Mucosa of rectum (tissue), 2 donors: ENCODE data around the gene HOXA10.

Source experiments
- H3K27ac ChIP-seq, 2 donors: one replicate each; pipeline ENCODE4 v1.7.0; 2013; ENCODE audit warnings: inconsistent platforms in 2 of 2, low read depth in 2 of 2, low read length in 2 of 2
- H3K27me3 ChIP-seq, 2 donors: one replicate each; pipeline ENCODE4 v1.7.0; 2013; ENCODE audit warnings: low read length in 2 of 2; ENCODE audit not compliant: control insufficient read depth in 2 of 2, insufficient read depth in 2 of 2
- H3K36me3 ChIP-seq, 2 donors: one replicate each; pipeline ENCODE4 v1.7.0; 2013; ENCODE audit warnings: low read length in 2 of 2; ENCODE audit not compliant: control insufficient read depth in 2 of 2, insufficient read depth in 2 of 2
- H3K4me1 ChIP-seq, 2 donors: one replicate each; pipeline ENCODE4 v1.7.0; 2013; ENCODE audit warnings: low read length in 2 of 2, mild to moderate bottlenecking in 1 of 2; ENCODE audit not compliant: control insufficient read depth in 2 of 2, insufficient read depth in 2 of 2
- H3K4me3 ChIP-seq, 2 donors: one replicate each; pipeline ENCODE4 v1.7.0; 2013; ENCODE audit warnings: low read length in 2 of 2
- H3K9ac ChIP-seq, 2 donors: one replicate each; pipeline ENCODE4 v1.7.0; 2013; ENCODE audit warnings: low read length in 2 of 2, low read depth in 1 of 2, mild to moderate bottlenecking in 1 of 2
- H3K9me3 ChIP-seq, 2 donors: one replicate each; pipeline ENCODE4 v1.7.0; 2013; ENCODE audit warnings: low read length in 2 of 2; ENCODE audit not compliant: control insufficient read depth in 2 of 2
- donor health status: healthy.
- donor health status: Normal muscosa, but diverticular disease.

The HOXA10 gene

DNA sequence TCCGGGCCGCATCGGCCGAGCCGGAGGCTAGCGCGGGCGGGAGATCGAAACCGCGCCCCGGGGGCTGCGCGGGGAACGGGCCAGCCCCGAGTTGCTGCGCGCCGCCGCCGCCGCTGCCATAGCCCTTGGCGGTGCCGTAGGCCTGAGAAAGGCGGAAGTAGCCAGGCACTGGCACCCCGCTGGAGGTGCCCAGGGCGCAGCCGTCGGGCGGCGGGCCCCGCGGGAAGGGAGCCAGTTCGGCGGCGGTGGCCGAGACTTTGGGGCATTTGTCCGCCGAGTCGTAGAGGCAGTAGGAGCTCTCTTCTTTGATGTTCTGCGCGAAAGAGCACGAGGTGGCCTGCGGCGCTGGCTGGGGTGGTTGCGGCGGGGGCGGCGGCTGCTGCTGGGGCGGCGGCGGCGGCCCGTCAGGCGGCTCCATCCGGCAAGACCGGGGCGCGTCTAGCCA, 587 bp downstream of the HOXA10 start:
- Histone ChIP-seq H3K27me3 (peaks cover 0 to 13% of the 10 kb centered on the region in 2 donors), H3K4me1 (peaks cover 29 to 45% of the 10 kb centered on the region in 2 donors)

DNA sequence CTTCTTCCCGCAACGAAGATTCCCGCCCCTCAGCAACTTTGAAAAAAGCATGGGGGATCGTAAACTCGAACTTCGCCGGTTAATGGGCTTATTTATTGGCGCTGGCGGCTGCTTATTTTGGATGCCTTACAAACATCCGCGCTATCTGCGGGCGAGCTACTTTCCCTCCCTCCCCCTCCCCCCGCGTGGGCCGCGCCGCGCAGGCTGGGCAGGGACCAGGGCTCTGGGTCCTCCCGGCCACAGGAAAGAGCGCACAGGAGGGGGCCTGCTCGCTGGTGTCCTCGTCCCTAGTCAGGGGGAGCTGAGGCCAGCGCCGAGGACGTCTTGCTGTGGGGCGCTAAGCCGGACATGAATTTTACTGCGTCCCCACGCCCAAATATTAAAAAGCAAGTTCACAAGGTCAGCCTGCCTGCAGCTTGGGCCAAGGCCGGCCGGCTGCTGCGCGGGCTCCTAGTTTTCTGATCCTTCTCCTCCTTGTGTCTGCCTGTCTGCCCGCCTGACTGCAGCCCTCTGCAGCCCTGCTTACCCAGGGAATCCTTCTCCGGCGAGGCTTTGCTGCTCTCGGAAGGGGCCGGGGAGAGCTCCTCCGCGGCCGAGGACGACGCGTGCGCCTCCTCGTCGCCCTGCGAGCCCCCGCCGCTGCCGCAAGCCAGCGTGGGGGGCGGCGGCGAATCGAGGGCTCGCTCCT, 1.2 kb downstream of the HOXA10 start:
- H3K9me3 ChIP-seq: no peaks in the 10 kb centered on the region
- H3K4me1 ChIP-seq: peaks cover 29 to 46% of the 10 kb centered on the region in 2 donors
- H3K27ac ChIP-seq: peak overlapping the region; percentile 96
- H3K36me3 ChIP-seq: no peaks in the 10 kb centered on the region
- H3K4me3 ChIP-seq: peak overlapping the region; percentile 64 to 79
- peak overlapping the region; percentile 73 to 96 for H3K9ac ChIP-seq
- H3K27me3 ChIP-seq: peaks cover 0 to 13% of the 10 kb centered on the region in 2 donors

More for the DNA sequence above, 587 bp downstream of the HOXA10 start:
- no peaks in the 10 kb centered on the region for H3K36me3 ChIP-seq
- H3K4me3 ChIP-seq: peak overlapping the region; percentile 64 to 79
- peak overlapping the region; percentile 96 for H3K27ac ChIP-seq
- no peaks in the 10 kb centered on the region for H3K9me3 ChIP-seq
- peak overlapping the region; percentile 73 to 96 for H3K9ac ChIP-seq

DNA sequence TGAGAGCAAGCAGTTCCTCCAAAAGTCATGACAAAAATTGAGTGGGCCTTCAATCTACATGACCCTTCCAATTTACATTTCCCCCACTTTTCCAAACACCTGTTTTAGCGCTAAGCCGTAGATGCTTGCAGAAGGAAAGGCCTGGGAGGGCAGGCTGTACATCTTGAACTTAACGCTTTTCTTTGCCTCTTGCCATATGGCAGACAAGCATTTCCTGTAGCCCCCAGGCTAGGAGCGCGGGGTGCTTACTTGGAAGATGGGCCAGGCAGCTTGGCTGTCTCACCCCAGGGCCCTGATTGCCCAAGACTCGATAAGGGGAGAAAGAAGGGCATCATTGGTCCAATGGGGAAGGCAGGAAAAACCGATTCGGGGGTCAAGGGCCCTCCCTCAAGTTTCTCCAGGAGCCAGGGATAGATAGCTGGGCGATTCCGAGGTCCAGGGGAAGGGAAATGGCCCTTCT, 1.8 kb downstream of the HOXA10 start:
- H3K9me3 ChIP-seq: no peaks in the 10 kb centered on the region
- H3K4me1 ChIP-seq: peaks cover 29 to 47% of the 10 kb centered on the region in 2 donors
- peak overlapping the region; percentile 73 to 96 for H3K9ac ChIP-seq
- peaks cover 0 to 13% of the 10 kb centered on the region in 2 donors for H3K27me3 ChIP-seq
- peak overlapping the region; percentile 96 for H3K27ac ChIP-seq
- peak overlapping the region; percentile 64 to 79 for H3K4me3 ChIP-seq
- H3K36me3 ChIP-seq: no peaks in the 10 kb centered on the region

DNA sequence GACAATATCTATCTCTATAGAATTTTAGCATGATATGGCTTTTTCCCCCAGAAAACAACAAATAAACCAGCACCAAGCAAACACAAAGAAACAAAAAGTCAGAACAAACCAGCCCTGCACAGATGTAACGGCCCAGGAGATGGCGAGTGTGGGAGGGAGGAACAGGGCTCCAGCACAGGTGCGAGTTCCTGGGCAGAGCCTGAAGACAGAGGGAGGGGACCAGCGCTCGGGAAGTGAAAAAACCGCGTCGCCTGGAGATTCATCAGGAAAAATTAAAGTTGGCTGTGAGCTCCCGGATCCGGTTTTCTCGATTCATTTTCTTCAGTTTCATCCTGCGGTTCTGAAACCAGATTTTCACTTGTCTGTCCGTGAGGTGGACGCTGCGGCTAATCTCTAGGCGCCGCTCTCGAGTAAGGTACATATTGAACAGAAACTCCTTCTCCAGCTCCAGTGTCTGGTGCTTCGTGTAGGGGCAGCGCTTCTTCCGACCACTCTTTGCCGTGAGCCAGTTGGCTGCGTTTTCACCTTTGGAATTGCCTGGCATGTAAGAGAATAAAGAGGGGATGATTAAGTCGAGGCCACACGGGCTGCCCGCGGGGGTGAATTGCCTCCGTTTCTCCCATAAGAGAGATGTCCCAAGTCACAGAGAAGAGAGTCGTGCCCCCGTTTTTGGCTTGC, 2.3 kb downstream of the HOXA10 start:
- H3K36me3 ChIP-seq: no peaks in the 10 kb centered on the region
- no peaks in the 10 kb centered on the region for H3K9me3 ChIP-seq
- peak overlapping the region; percentile 96 for H3K27ac ChIP-seq
- peak overlapping the region; percentile 64 to 79 for H3K4me3 ChIP-seq
- peak overlapping the region; percentile 73 to 96 for H3K9ac ChIP-seq
- peaks cover 29 to 43% of the 10 kb centered on the region in 2 donors for H3K4me1 ChIP-seq
- H3K27me3 ChIP-seq: peaks cover 0 to 13% of the 10 kb centered on the region in 2 donors

DNA sequence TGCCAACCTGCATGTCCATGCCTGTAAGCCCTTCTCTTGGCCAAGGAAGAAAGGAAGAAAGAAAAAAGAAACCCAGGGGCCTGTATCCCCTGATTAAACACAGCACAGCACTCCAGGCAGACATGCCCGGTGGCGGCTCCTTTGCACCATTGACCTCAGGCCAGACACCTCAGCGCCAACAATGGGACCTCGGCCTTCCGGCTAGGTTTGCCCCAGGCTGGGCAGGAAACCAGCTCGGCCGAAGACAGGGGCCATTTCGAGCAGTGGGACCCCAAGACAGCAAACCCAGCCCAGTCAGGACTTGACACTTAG, 2.8 kb downstream of the HOXA10 start:
- peak overlapping the region; percentile 73 to 96 for H3K9ac ChIP-seq
- H3K4me3 ChIP-seq: peak overlapping the region; percentile 64 to 79
- peaks cover 0 to 13% of the 10 kb centered on the region in 2 donors for H3K27me3 ChIP-seq
- peaks cover 24 to 41% of the 10 kb centered on the region in 2 donors for H3K4me1 ChIP-seq
- H3K27ac ChIP-seq: peak overlapping the region; percentile 96
- no peaks in the 10 kb centered on the region for H3K9me3 ChIP-seq
- H3K36me3 ChIP-seq: no peaks in the 10 kb centered on the region

DNA sequence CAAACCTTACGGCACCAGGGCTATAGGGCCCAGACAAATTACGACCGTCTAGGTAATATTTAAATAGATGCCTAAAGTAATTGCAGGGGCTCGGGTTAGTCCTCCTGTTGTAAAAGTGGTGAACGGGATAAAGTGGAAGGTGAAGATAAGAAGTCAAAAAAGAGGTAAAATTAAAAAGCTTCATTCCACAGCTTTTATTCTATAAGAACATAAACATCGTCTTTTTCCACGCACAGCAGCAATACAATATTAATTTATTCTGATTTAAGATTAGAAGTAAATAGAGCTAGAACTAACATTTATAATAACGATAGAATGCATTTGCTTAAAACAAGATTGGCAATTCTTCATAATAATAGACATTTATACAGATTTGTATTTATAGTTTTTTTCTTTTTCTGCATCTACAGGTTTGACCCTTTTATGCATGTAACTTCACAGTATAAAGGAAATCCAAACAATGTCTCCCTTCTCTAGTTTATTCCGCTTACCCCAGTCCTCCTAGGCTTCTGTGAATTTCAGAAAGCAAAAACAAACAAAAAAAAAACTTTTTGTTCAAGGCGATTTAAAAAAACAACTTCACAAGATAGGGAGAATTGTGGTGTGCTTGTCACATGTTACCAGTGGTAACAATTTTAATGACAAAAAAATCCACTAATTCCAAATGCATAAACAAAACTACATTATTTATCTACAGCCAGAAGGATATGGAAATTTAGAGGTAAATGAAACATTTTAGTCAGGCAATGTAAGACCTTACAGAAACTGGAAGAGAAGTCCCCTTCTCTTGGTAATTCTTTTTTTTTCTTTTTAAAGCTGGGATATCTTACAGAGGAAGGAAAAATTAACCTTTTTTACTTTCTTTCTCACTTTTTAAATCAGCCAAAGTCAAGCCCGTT, 3.4 kb downstream of the HOXA10 start:
- peaks cover 24 to 35% of the 10 kb centered on the region in 2 donors for H3K4me1 ChIP-seq
- H3K9ac ChIP-seq: peak overlapping the region; percentile 73 to 96
- no peaks in the 10 kb centered on the region for H3K9me3 ChIP-seq
- peaks cover 0 to 12% of the 10 kb centered on the region in 2 donors for H3K27me3 ChIP-seq
- H3K36me3 ChIP-seq: no peaks in the 10 kb centered on the region
- peak overlapping the region; percentile 96 for H3K27ac ChIP-seq
- H3K4me3 ChIP-seq: peak overlapping the region; percentile 67 to 79

DNA sequence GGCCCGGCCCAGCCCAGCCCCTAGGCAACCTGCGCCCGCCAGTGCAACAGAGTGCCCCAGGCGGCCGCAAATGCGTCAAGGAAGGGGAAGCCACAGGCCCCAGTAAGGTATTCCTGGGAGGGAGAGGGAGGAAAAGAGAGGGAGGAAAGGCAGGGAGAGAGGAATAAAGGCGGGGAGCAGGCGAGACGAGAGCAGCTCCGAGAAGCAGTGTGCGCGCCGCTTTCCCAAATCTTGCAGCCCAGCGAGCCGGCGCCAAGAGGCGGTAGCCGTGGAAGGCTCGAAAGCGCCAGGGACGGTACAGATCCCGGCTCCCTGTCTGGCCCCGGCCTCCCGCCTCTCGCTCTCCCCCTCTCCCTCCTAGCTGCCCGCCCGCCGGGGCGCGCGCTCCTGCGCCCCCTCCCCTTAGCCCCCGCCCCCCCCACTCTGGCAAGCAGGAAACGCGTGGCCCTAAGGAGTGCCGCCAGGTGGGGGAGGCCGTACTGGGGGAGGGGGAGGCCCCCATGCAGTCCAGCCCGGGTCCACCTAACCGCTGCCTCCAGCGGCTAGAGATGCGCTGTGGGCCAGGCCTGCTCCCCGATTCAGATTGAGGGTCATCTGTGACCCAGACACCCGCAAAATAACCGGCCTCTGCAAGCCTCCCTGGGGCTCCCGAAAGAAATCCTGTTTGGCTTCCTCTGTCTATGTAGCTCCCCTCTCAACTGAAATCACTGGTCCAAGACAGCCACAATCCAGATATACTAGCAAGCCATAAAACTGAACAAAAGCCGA, 4.3 kb downstream of the HOXA10 start:
- Histone ChIP-seq H3K9ac (peak overlapping the region; percentile 83 to 96), H3K27me3 (peaks cover 0 to 7% of the 10 kb centered on the region in 2 donors), H3K4me3 (peak overlapping the region; percentile 67 to 84), H3K36me3 (no peaks in the 10 kb centered on the region), H3K4me1 (peaks cover 21 to 28% of the 10 kb centered on the region in 2 donors), H3K9me3 (no peaks in the 10 kb centered on the region), H3K27ac (peak overlapping the region; percentile 91 to 92)

DNA sequence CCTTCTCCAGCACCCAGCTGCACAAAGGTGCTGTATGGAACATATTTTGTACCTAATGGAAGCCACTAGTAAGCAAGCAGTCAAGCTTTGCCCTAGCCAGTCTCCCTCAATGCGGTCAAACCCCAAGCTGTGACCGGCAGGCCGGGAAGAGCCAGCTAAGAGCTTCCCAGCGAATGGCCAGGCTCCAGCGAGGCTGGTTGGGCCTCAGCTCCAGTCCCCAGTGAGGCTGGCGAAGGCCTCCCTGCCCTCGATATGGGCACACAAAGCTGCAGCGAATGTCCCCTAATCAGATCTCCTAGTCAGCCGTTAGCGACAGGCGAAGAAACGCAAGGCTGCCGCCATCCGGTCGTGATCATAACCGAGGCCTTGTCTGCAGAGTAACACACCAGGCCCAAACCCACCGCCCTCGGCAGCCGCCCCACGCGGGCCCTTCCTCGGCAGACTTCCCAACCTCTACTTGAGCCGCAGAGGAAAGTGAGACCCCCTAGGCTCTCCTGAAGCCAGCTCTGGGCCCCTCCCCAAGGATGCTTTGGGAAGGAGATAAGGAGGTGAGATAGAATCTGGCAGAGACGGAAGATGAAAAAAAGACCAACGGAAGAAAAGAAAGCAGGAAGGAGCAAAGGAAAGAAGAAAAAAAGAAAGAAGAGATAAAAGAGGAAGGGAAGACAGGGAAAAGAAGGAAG, 5.7 kb downstream of the HOXA10 start:
- Histone ChIP-seq H3K9ac (peak overlapping the region; percentile 81 to 96), H3K27me3 (peaks cover 0 to 3% of the 10 kb centered on the region in 2 donors), H3K27ac (peak overlapping the region; percentile 91 to 92), H3K9me3 (no peaks in the 10 kb centered on the region), H3K4me1 (peaks cover 22 to 31% of the 10 kb centered on the region in 2 donors), H3K36me3 (no peaks in the 10 kb centered on the region), H3K4me3 (peak overlapping the region; percentile 67 to 84)

DNA sequence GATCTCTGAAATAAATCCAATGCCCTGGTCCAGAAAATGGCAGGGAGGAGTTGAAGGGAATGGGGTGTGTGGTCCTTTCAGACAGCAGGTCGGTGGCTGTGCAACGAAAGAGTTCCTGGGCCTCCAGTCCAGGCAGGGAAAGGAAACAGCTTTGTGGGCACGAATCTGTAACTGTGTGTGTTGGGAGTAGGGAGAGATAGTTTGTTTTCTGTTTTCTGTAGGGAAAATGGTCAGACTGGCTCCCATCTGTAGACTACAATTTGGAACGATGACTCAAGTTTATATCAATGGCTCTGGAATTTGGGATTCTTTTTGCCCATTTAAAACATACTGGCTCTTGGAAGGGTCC, 6.2 kb downstream of the HOXA10 start:
- Histone ChIP-seq H3K4me3 (peak overlapping the region; percentile 67 to 84), H3K4me1 (peaks cover 18 to 33% of the 10 kb centered on the region in 2 donors), H3K27me3 (peaks cover 0 to 4% of the 10 kb centered on the region in 2 donors), H3K27ac (peak overlapping the region; percentile 91 to 92), H3K9ac (peak overlapping the region; percentile 81 to 96), H3K9me3 (no peaks in the 10 kb centered on the region), H3K36me3 (no peaks in the 10 kb centered on the region)
